CD4-positive, alpha-beta T cell (primary cell): ENCODE data around the gene TMA16. TPM values are rescaled to one million over a fixed set of nuclear protein-coding genes. Genes with fewer than 3 reads are reported as not detected.
A peak's percentile ranks its signal among the peaks of the same experiment; 100 is the strongest.

Source experiments
- ATAC-seq: fragments of 200-7000 bp; cut with Tn5 transposase; one replicate; pipeline ENCODE4 v1.10.0; 2022; ENCODE audit warnings: mild to moderate bottlenecking; ENCODE audit not compliant: poor library complexity
- CTCF ChIA-PET: fragments of 350-600 bp; sonication (Branson Sonifier 250); formaldehyde crosslinking; loops from one replicate; lab custom pipeline; 2021; ENCODE audit warnings: antibody characterized with exemption, inconsistent platforms; lab: Charles Lee
- POLR2A ChIA-PET: fragments of 350-600 bp; sonication (Branson Sonifier 250); formaldehyde crosslinking; loops from one replicate; lab custom pipeline; 2021; ENCODE audit warnings: antibody characterized with exemption, inconsistent platforms; lab: Charles Lee
- DNase-seq, 14 experiments: peaks; one replicate each; pipeline ENCODE4 v3.0.0-alpha.2; 2013 to 2020; ENCODE audit warnings: mixed read lengths in 2 of 14
- H3K27ac ChIP-seq, 2 donors: one replicate each; pipeline versions ENCODE4 v1.5.1 to v1.7.0; 2013; ENCODE audit warnings: low read length in 2 of 2, low read depth in 1 of 2, mild to moderate bottlenecking in 1 of 2
- H3K27me3 ChIP-seq, 2 experiments: 1 replicate in 1 of 2; 2 replicates in 1 of 2; pipeline versions ENCODE4 v1.6.1 to v1.7.0; 2013; ENCODE audit warnings: low read length in 2 of 2, control low read depth in 1 of 2, mild to moderate bottlenecking in 1 of 2, moderate library complexity in 1 of 2; ENCODE audit not compliant: insufficient read depth in 2 of 2, control insufficient read depth in 1 of 2
- H3K36me3 ChIP-seq: one replicate; pipeline ENCODE4 v1.6.1; 2013; ENCODE audit warnings: low read length, control low read depth; ENCODE audit not compliant: insufficient read depth
- H3K4me1 ChIP-seq: one replicate; pipeline ENCODE4 v1.6.1; 2013; ENCODE audit warnings: low read length, control low read depth; ENCODE audit not compliant: insufficient read depth
- H3K4me3 ChIP-seq: one replicate; pipeline ENCODE4 v1.5.1; 2013; ENCODE audit warnings: mild to moderate bottlenecking, low read length, moderate library complexity
- H3K9me3 ChIP-seq, 2 experiments: 1 replicate in 1 of 2; 2 replicates in 1 of 2; pipeline versions ENCODE4 v1.6.1 to v1.7.0; 2013; ENCODE audit warnings: low read length in 2 of 2, mild to moderate bottlenecking in 2 of 2, control low read depth in 1 of 2, moderate library complexity in 1 of 2; ENCODE audit not compliant: control insufficient read depth in 1 of 2, insufficient read depth in 1 of 2
- H3K27ac Mint-ChIP-seq: one replicate; pipeline ENCODE4 v1.8.0; 2020; ENCODE audit warnings: mixed read lengths
- H3K27me3 Mint-ChIP-seq: one replicate; pipeline ENCODE4 v1.8.0; 2021; ENCODE audit warnings: mixed read lengths
- H3K36me3 Mint-ChIP-seq: one replicate; pipeline ENCODE4 v1.8.0; 2021; ENCODE audit warnings: low read depth, mixed read lengths
- H3K4me1 Mint-ChIP-seq: one replicate; pipeline ENCODE4 v1.8.0; 2021; ENCODE audit warnings: low read depth, mixed read lengths
- H3K4me3 Mint-ChIP-seq: one replicate; pipeline ENCODE4 v1.8.0; 2020; ENCODE audit warnings: mild to moderate bottlenecking, mixed read lengths
- H3K9me3 Mint-ChIP-seq: one replicate; pipeline ENCODE4 v1.8.0; 2020; ENCODE audit warnings: mixed read lengths
- CTCF ChIP-seq: fragments of 200-600 bp; IDR thresholded peaks from one replicate; pipeline ENCODE4 v1.8.0; 2022; ENCODE audit warnings: antibody characterized with exemption, mild to moderate bottlenecking
- intact Hi-C, 2 experiments: fragments of 100-400 bp; cut with DNase I in 1 of 2; cut with micrococcal nuclease in 1 of 2; formaldehyde crosslinking; loops; one replicate each; pipeline versions ENCODE4 v1.15.1 to v1.9.0; 2023 to 2025; cut with DNase I, micrococcal nuclease
- total RNA-seq, 174 experiments: library from RNA in 2 of 174; stranded (reverse) in 2 of 174; gene quantifications; one replicate each; pipeline ENCODE4 v1.2.3 and lab custom pipeline; 2021 to 2026

The TMA16 gene
- total RNA-seq, 2 experiments from 2014 or later, result 6.2 to 6.3 TPM

GRCh38 chr4:163489929-163490328 lies 4.6 kb upstream of the TMA16 start:
- POLR2A ChIA-PET, result no interaction called here
- no peaks in the 10 kb centered on the region for H3K9me3 Mint-ChIP-seq
- H3K36me3 Mint-ChIP-seq, result peaks cover 9% of the 10 kb centered on the region
- H3K27me3 ChIP-seq, result no peaks in the 10 kb centered on the region
- peaks cover 8% of the 10 kb centered on the region for H3K4me1 Mint-ChIP-seq
- ATAC-seq, result no peak
- no peak for TF ChIP-seq CTCF
- no peak overlapping the region for H3K27ac ChIP-seq
- peaks cover 5% of the 10 kb centered on the region for H3K4me1 ChIP-seq
- no peak overlapping the region for H3K4me3 ChIP-seq
- no peak for DNase-seq
- intact Hi-C loops, result loop anchor here (5.0 to 10.0 kb wide), 5 partner anchors 192 to 1835 kb away; partner anchors contain the start of genes MSMO1 (in 1 of the 2) and NAF1 (in 1 of the 2)
- H3K27ac Mint-ChIP-seq, result no peak overlapping the region
- no peaks in the 10 kb centered on the region for H3K9me3 ChIP-seq
- H3K4me3 Mint-ChIP-seq, result no peak overlapping the region
- CTCF ChIA-PET, result no interaction called here
- peaks cover 8% of the 10 kb centered on the region for H3K27me3 Mint-ChIP-seq
- no peaks in the 10 kb centered on the region for H3K36me3 ChIP-seq

GRCh38 chr4:163492951-163493504 lies 1.5 kb upstream of the TMA16 start:
- peak overlapping the region; percentile 100 for H3K4me3 Mint-ChIP-seq
- no peaks in the 10 kb centered on the region for H3K9me3 Mint-ChIP-seq
- Histone ChIP-seq H3K4me3 (no peak overlapping the region), H3K9me3 (no peaks in the 10 kb centered on the region), H3K27ac (no peak overlapping the region), H3K4me1 (peaks cover 7% of the 10 kb centered on the region), H3K36me3 (no peaks in the 10 kb centered on the region), H3K27me3 (no peaks in the 10 kb centered on the region)
- peaks cover 15% of the 10 kb centered on the region for H3K36me3 Mint-ChIP-seq
- ChIA-PET POLR2A (no interaction called here), CTCF (no interaction called here)
- DNase-seq, result no peak
- H3K27ac Mint-ChIP-seq, result peak overlapping the region; percentile 96
- H3K27me3 Mint-ChIP-seq, result peaks cover 3% of the 10 kb centered on the region
- intact Hi-C loops, result loop anchor here in 1 of 2 experiments (5.0 to 10.0 kb wide), 2 partner anchors 326 to 1832 kb away; partner anchors contain the start of genes MSMO1 and NAF1
- H3K4me1 Mint-ChIP-seq, result peaks cover 35% of the 10 kb centered on the region
- TF ChIP-seq CTCF, result no peak
- no peak for ATAC-seq

- ATAC-seq, result peak; percentile 20
- Mint-ChIP-seq H3K27me3 (no peaks in the 10 kb centered on the region), H3K27ac (peak overlapping the region; percentile 96), H3K36me3 (peaks cover 15% of the 10 kb centered on the region), H3K9me3 (no peaks in the 10 kb centered on the region), H3K4me1 (peaks cover 36% of the 10 kb centered on the region), H3K4me3 (peak overlapping the region; percentile 100)
- ChIA-PET CTCF (interaction anchor here (1.1 kb wide), 1 partner anchor 56 kb away, joined by 5 read pairs; no protein-coding TSS in a partner anchor), POLR2A (interaction anchor here (0.7 to 1.7 kb wide), 11 partner anchors 10 to 1619 kb away, joined by 3 to 11 read pairs (median 4); partner anchors contain the start of genes NAF1 and TMEM192)
- peaks cover 7% of the 10 kb centered on the region for H3K4me1 ChIP-seq
- peak overlapping the region; percentile 70 to 71 for H3K27ac ChIP-seq
- TF ChIP-seq CTCF, result no peak
- no peaks in the 10 kb centered on the region for H3K27me3 ChIP-seq
- H3K4me3 ChIP-seq, result peak overlapping the region; percentile 94
- H3K36me3 ChIP-seq, result no peaks in the 10 kb centered on the region
- no peaks in the 10 kb centered on the region for H3K9me3 ChIP-seq
- DNase-seq, result peak in 3 of 14 experiments; percentile 20 to 31 (median 27)
- intact Hi-C loops, result loop anchor here in 1 of 2 experiments (5.0 to 10.0 kb wide), 2 partner anchors 326 to 1831 kb away; partner anchors contain the start of genes MSMO1 and NAF1
Observed at GRCh38 chr4:163493643-163494359, 689 bp upstream of the TMA16 start.
